ENCODE results near the gene ACP5.

GRCh38 chr19:11576227-11576626 is 1.2 kb downstream of the ACP5 start:
- TF ChIP-seq POLR2AphosphoS5 (IDR thresholded peaks at IDR 0.05) (no peak), CTCF (IDR thresholded peaks at IDR 0.05) (no peak), EP300 (IDR thresholded peaks at IDR 0.05) (no peak)

Data from gastroesophageal sphincter (tissue), 3 donors.